ENCODE data around the gene EIF4G1.

EIF4G1 gene

GRCh38 chr3:184358921-184359350 lies 44.5 kb downstream of the EIF4G1 start:
- Mint-ChIP-seq H3K36me3 (peaks cover 18% of the 10 kb centered on the region), H3K4me1 (peaks cover 22% of the 10 kb centered on the region), H3K27ac (no peak overlapping the region), H3K9me3 (no peaks in the 10 kb centered on the region), H3K4me3 (peak overlapping the region; percentile 91)
- DNase-seq (ENCODE audit: low spot score in 2 of 2) (no peak), ATAC-seq (no peak)

GRCh38 chr3:184359610-184360009 lies 45.2 kb downstream of the EIF4G1 start:
- Mint-ChIP-seq H3K4me3 (peak overlapping the region; percentile 91), H3K36me3 (peaks cover 25% of the 10 kb centered on the region), H3K4me1 (peaks cover 27% of the 10 kb centered on the region), H3K9me3 (no peaks in the 10 kb centered on the region), H3K27ac (peak overlapping the region; percentile 81)
- no peak for ATAC-seq
- DNase-seq (ENCODE audit: low spot score in 2 of 2): no peak

GRCh38 chr3:184360070-184360928 lies 45.9 kb downstream of the EIF4G1 start:
- no peak for ATAC-seq
- Mint-ChIP-seq H3K36me3 (peaks cover 31% of the 10 kb centered on the region), H3K4me1 (peaks cover 30% of the 10 kb centered on the region), H3K4me3 (peak overlapping the region; percentile 91), H3K27ac (peak overlapping the region; percentile 81), H3K9me3 (no peaks in the 10 kb centered on the region)
- no peak for DNase-seq (ENCODE audit: low spot score in 2 of 2)

GRCh38 chr3:184360929-184361531 lies 46.6 kb downstream of the EIF4G1 start:
- Mint-ChIP-seq H3K9me3 (no peaks in the 10 kb centered on the region), H3K27ac (peak overlapping the region; percentile 81), H3K4me1 (peaks cover 28% of the 10 kb centered on the region), H3K36me3 (peaks cover 39% of the 10 kb centered on the region), H3K4me3 (peak overlapping the region; percentile 91)
- ATAC-seq (no peak), DNase-seq (ENCODE audit: low spot score in 2 of 2) (peak in 1 of 2 donors; percentile 61)

- no peaks in the 10 kb centered on the region for H3K9me3 Mint-ChIP-seq
- H3K4me1 Mint-ChIP-seq: peaks cover 28% of the 10 kb centered on the region
- peak within 1 kb of the TSS; percentile 93 for H3K27ac Mint-ChIP-seq
- H3K4me3 Mint-ChIP-seq: peak within 1 kb of the TSS; percentile 91
- DNase-seq (ENCODE audit: low spot score in 2 of 2) (peak in 1 of 2 donors; percentile 51), ATAC-seq (peak; percentile 58)
- peaks cover 44% of the 10 kb centered on the region for H3K36me3 Mint-ChIP-seq
Observed at GRCh38 chr3:184361532-184361931, 47.1 kb downstream of the EIF4G1 start, which contains the start of the genes CLCN2 and POLR2H. Gene CLCN2 (minus strand): TSS chr3:184361605. CDS start chr3:184361479, 126 bp downstream. Gene POLR2H (plus strand): TSS chr3:184361710. CDS start chr3:184363493, 1,783 bp downstream.

- ATAC-seq: peak; percentile 37
- peaks cover 34% of the 10 kb centered on the region for H3K4me1 Mint-ChIP-seq
- H3K9me3 Mint-ChIP-seq: no peaks in the 10 kb centered on the region
Observed at GRCh38 chr3:184361932-184362667, 47.7 kb downstream of the EIF4G1 start.

GRCh38 chr3:184362668-184363546 lies 48.5 kb downstream of the EIF4G1 start:
- Mint-ChIP-seq H3K4me1 (peaks cover 36% of the 10 kb centered on the region), H3K36me3 (peaks cover 58% of the 10 kb centered on the region), H3K9me3 (no peaks in the 10 kb centered on the region), H3K27ac (peak overlapping the region; percentile 93), H3K4me3 (peak overlapping the region; percentile 91)
- ATAC-seq: peak; percentile 90
- DNase-seq (ENCODE audit: low spot score in 2 of 2): peak; percentile 89 to 98

More at GRCh38 chr3:184361932-184362667, 47.7 kb downstream of the EIF4G1 start:
- Mint-ChIP-seq H3K36me3 (peaks cover 49% of the 10 kb centered on the region), H3K4me3 (peak overlapping the region; percentile 91), H3K27ac (peak overlapping the region; percentile 93)
- DNase-seq (ENCODE audit: low spot score in 2 of 2): peak; percentile 27 to 83

GRCh38 chr3:184366619-184367289 lies 52.3 kb downstream of the EIF4G1 start:
- Mint-ChIP-seq H3K9me3 (no peaks in the 10 kb centered on the region), H3K27ac (no peak overlapping the region), H3K4me3 (no peak overlapping the region), H3K36me3 (peaks cover 80% of the 10 kb centered on the region), H3K4me1 (peaks cover 30% of the 10 kb centered on the region)
- ATAC-seq (no peak), DNase-seq (ENCODE audit: low spot score in 2 of 2) (no peak)

GRCh38 chr3:184368116-184368515 lies 53.7 kb downstream of the EIF4G1 start:
- no peak for DNase-seq (ENCODE audit: low spot score in 2 of 2)
- no peaks in the 10 kb centered on the region for H3K9me3 Mint-ChIP-seq
- ATAC-seq: no peak
- H3K27ac Mint-ChIP-seq: no peak overlapping the region
- H3K36me3 Mint-ChIP-seq: peaks cover 77% of the 10 kb centered on the region
- no peak overlapping the region for H3K4me3 Mint-ChIP-seq
- H3K4me1 Mint-ChIP-seq: peaks cover 32% of the 10 kb centered on the region

- Mint-ChIP-seq H3K4me3 (no peak overlapping the region), H3K27ac (peak overlapping the region; percentile 50), H3K4me1 (peaks cover 32% of the 10 kb centered on the region), H3K36me3 (peaks cover 71% of the 10 kb centered on the region), H3K9me3 (no peaks in the 10 kb centered on the region)
- no peak for ATAC-seq
- no peak for DNase-seq (ENCODE audit: low spot score in 2 of 2)
Observed at GRCh38 chr3:184368586-184369183, 54.3 kb downstream of the EIF4G1 start.

GRCh38 chr3:184371570-184372018 lies 57.2 kb downstream of the EIF4G1 start:
- Mint-ChIP-seq H3K27ac (no peak overlapping the region), H3K4me3 (no peak overlapping the region), H3K36me3 (peaks cover 42% of the 10 kb centered on the region), H3K4me1 (peaks cover 18% of the 10 kb centered on the region), H3K9me3 (no peaks in the 10 kb centered on the region)
- DNase-seq (ENCODE audit: low spot score in 2 of 2) (peak in 1 of 2 donors; percentile 65), ATAC-seq (peak; percentile 89)

- ATAC-seq (no peak), DNase-seq (ENCODE audit: low spot score in 2 of 2) (no peak)
- Mint-ChIP-seq H3K9me3 (no peaks in the 10 kb centered on the region), H3K36me3 (peaks cover 35% of the 10 kb centered on the region), H3K27ac (peak overlapping the region; percentile 51), H3K4me3 (no peak overlapping the region), H3K4me1 (peaks cover 13% of the 10 kb centered on the region)
Observed at GRCh38 chr3:184372296-184372821, 58.0 kb downstream of the EIF4G1 start.

- Mint-ChIP-seq H3K36me3 (peaks cover 29% of the 10 kb centered on the region), H3K4me3 (no peak overlapping the region), H3K9me3 (no peaks in the 10 kb centered on the region), H3K27ac (no peak overlapping the region), H3K4me1 (peaks cover 11% of the 10 kb centered on the region)
- DNase-seq (ENCODE audit: low spot score in 2 of 2): no peak
- no peak for ATAC-seq
Observed at GRCh38 chr3:184372911-184373310, 58.5 kb downstream of the EIF4G1 start.

All from stimulated activated effector memory CD8-positive, alpha-beta T cell treated with anti-CD3 and anti-CD28 coated beads, Interleukin-12 subunit alpha, Interleukin-12 subunit beta, amount 100 ng/mL, for 72 hours (primary cell).